ENCODE results near the gene CGB3.
A peak's percentile ranks its signal among the peaks of the same experiment; 100 is the strongest.
"Not testable (repeated sequence)": the region's sequence is repeated elsewhere in the genome, so short reads cannot be mapped to it uniquely, and the experiment has no call there.

Gene CGB3

DNA sequence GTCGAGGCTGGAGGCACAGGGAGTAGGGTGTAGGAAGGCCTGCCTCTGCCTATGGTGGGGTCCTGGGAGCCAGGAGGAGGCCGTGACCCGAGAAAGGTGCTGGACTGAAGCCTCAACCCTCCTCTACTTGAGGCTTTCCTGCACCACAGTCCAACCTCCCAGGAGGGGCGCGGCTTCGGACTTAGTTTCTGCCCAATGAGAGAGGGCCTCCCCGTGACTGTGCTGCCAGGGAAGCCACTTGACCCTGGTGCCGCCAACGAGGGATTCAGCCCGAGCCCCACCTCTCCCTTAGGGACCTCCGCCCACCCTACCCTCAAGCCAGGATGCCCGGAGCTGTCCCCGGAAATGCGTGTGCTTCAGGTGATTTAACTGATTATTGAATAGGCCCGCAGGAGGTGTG, at the start of gene CGB3:
Gene CGB3 (minus strand): TSS at position 101 of the 400 bp plus-strand sequence. CDS start 362 bp downstream, outside the sequence.
- not testable (repeated sequence) for DNase-seq

DNA sequence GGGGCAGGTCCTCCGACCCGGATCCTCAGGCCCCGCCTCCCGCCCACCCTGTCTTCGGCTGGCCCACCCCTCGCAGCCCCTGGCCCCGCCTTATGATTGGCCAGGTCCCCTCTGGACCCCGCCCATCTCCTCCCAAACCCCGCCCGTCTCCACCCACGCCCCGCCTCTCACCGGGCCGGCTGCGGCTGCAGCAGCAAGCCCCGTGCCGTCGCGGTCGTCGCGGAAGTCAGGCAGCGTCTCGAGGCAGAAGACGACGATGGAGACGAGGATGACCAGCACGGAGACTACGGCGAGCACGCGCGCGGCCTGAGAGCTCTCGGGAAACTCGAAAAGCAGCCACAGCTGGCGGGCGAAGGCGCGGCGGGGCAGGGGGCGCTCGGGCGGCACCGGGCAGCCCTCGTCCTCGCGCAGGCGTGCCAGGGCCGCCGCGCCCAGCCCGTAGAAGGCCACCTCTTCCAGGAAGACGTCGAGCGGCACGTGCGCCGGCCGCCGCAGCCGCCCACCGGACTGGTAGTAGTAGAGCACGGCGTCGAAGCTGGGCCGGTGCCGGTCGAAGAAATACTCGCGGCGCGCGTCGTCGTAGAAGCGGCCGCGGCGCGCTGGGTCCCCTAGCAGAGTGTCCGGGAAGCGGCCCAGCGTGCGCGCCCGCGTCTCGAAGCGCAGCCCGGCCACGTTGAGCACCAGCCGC, 47.9 kb upstream of the CGB3 start:
- no peak for DNase-seq

DNA sequence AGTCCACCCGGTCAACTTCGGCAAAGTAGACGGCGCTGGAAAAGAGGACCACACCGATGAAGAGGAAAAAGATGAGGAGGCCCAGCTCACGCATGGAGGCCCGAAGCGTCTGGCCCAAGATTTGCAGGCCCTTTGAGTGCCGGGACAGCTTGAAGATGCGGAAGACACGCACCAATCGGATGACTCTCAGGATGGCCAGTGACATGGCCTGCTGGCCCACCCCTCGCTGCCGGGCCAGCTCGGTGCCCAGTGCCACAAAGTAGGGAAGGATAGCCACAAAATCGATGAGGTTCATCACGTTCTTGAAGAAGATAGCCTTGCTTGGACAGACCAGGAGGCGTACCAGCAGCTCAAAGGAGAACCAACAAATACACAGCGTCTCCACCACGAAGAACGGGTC, 46.3 kb upstream of the CGB3 start:
- DNase-seq: no peak

DNA sequence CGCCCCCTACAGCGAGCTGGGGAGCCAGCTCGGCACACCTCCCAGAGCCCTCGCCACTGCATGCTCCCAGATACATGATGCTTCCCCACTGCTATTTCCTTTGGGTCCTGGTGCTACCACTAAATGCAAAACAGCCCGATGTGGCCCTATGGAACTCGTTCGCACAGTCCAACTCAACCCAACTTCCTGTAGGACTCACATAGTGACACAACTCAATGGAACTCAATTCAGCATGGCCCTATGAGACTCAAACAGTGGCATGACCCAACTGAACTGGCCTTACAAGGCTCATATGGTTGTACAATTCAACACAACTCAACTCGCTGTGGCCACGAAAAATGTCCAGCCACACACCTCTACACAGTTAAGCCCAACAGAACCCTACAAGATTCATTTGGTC, 44.9 kb upstream of the CGB3 start:
- no peak for DNase-seq

GRCh38 chr19:49067554-49067953, 43.4 kb upstream of the CGB3 start:
- no peak for DNase-seq

GRCh38 chr19:49065905-49066512, 41.9 kb upstream of the CGB3 start:
- no peak for DNase-seq

GRCh38 chr19:49064768-49065611, 40.9 kb upstream of the CGB3 start, which contains the start of gene NTF4:
NTF4 (minus strand) TSS chr19:49064818; CDS start chr19:49061997, 2,821 bp downstream.
- no peak for DNase-seq

GRCh38 chr19:49064029-49064629, 40.0 kb upstream of the CGB3 start:
- DNase-seq: no peak

DNA sequence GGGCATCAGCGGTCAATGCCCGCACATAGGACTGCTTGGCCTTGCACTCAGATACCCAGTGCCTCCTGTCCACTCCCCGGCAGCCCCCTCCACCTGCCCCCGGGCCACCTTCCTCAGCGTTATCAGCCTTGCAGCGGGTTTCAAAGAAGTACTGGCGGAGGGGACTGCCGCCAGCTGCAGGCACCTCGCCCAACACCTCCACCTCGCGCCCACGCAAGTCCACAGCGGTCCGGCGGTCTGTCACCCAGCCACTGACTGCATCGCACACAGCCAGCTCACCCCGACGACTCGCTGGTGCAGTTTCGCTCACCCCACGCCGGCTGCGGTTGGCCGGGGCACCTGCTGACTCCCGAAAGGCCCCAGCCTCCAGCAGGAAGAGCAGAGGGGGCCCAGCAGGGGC, 37.3 kb upstream of the CGB3 start:
- DNase-seq: no peak

- DNase-seq: no peak
These were observed 36.9 kb upstream of the CGB3 start for GRCh38 chr19:49061000-49061399.

DNA sequence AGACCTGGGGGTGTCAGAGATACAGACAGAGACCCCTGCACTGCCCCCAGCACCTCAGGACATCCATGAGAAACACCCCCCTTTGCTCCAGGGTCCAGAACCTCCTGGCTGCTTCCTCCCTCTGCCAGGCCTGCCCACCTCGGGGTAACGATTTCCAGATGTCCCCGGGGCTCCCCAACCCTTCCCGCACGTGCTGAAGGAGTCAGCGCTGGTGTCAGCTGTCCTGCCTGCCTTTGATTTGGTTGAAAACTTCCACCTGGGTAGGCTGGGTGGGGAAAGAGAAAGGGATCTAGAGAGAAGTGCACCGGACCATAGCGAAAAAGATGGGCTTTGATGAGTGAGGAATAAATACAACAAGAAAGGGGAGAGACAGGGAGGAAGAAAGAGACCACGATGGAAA, 34.9 kb upstream of the CGB3 start:
- no peak for DNase-seq

GRCh38 chr19:49058562-49058961, 34.4 kb upstream of the CGB3 start:
- DNase-seq: no peak

DNA sequence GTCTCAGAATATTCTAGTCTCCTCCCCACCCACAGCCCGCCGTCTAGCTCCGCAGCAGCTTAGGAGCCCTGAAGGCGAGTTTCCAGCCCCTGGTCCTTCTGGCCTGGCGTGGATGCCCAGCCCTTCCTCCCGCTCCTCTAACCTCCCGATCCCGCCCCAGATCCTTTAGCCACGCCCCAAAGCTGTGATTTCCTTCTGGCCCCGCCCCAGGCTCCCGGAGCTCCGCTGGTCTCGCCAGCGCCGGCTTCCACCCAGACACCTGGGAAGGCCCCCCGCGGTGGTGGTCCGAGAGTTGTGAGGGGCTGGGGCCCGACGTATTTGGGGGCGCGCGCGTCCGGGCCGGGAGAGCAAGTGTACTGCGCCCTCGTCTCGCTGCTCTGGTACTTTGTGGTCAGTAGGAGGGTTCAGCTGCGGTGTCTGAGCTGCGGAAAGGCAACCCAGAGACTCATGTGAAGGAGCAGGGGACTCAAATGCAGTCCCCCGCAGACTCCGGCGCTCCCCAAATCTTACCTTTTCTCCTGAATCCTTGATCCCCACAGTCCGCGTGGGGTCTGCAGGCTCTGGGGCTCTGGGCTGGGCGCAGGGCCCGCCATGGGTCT, 33.6 kb upstream of the CGB3 start, which contains the start of gene CGB7:
Gene CGB7 (minus strand): TSS at position 114 of the 599 bp plus-strand sequence. CDS start 2,374 bp downstream, outside the sequence.
- DNase-seq: peak; percentile 16

GRCh38 chr19:49056902-49057596, 32.9 kb upstream of the CGB3 start:
- DNase-seq: not testable (repeated sequence)

- DNase-seq: peak; percentile 41
These were observed 32.2 kb upstream of the CGB3 start for GRCh38 chr19:49056101-49056901.

DNA sequence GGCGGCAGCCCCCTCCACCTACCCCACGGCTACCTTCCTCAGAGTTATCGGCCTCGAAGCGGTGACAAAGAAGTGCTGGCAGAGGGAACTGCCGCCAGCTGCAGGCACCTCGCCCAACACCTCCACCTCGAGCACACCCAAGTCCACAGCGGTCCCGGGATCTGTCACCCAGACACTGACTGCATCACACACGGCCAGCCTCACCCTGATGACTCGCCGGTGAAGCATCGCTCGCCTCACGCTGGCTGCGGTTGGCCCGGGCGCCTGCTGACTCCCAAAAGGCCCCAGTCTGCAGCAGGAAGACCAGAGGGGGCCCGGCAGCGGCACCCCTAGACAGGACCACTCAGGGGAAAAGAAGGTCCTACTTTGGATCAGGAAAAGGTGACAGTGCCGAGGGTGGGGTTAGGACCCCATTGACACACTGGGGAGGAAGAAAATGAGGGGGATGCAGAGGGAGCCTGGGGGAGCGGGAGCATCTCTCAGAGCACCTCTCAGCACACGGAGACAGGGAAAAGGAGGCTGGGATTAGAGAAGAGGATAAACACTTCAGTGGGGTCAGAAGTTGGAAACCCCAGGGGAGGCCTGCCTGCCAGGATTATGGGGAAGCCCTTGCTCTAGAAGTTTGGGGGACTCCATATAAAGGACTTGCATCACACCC, 26.4 kb upstream of the CGB3 start:
- DNase-seq: not testable (repeated sequence)

GRCh38 chr19:49049834-49050233, 25.7 kb upstream of the CGB3 start:
- DNase-seq: not testable (repeated sequence)

GRCh38 chr19:49049011-49049410, 24.9 kb upstream of the CGB3 start, which contains the start of gene CGB8:
CGB8 (minus strand) TSS chr19:49049111; CDS start chr19:49048739, 372 bp downstream.
- not testable (repeated sequence) for DNase-seq

GRCh38 chr19:49043548-49043947, 19.4 kb upstream of the CGB3 start, which contains the start of gene CGB5:
CGB5 (plus strand) TSS chr19:49043848; CDS start chr19:49044210, 362 bp downstream.
- not testable (repeated sequence) for DNase-seq

- not testable (repeated sequence) for DNase-seq
These were observed 18.5 kb upstream of the CGB3 start for GRCh38 chr19:49042666-49043065.
